ENCODE results near the gene GOLGB1.
"Not testable (repeated sequence)": the region's sequence is repeated elsewhere in the genome, so short reads cannot be mapped to it uniquely, and the experiment has no call there.

Gene GOLGB1

DNA sequence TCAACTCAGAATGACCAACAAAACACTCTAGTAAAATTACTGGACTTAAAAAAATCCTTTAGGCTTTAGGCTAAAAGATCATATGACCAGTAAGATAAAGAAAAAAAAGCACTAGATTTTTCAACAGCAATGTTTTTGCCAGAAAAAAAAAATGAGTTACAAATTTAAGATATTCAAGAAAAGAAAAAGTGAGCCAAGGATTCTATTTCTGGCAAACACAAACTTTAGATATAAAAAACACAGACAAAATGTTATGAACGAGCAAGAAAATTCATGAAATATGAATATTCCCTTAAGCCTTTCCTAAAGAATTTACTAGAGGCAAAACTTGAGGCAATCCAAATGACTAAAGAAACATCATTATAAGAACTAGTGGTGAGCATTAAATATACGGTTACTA is 8.6 kb downstream of the GOLGB1 start:
- DNase-seq (ENCODE audit: low read depth in 2 of 2): no peak

DNA sequence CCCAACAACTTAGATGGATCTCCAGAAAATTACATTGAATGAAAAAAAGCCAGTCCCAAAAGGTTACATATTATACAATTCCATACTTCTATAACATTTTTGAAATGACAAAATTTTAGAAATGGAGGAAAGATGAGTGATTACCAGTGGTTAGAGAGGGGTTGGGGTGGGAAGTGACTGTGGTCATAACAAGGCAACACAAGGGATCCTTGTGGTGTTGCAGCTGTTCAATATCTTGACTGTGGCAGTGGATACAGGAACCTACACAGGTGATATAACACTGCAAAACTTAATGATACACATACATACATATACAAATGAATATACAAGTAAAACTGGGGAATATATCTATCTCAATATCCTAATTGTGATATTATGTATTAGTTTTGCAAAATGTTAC is 9.6 kb downstream of the GOLGB1 start:
- DNase-seq (ENCODE audit: low read depth in 2 of 2): no peak

DNA sequence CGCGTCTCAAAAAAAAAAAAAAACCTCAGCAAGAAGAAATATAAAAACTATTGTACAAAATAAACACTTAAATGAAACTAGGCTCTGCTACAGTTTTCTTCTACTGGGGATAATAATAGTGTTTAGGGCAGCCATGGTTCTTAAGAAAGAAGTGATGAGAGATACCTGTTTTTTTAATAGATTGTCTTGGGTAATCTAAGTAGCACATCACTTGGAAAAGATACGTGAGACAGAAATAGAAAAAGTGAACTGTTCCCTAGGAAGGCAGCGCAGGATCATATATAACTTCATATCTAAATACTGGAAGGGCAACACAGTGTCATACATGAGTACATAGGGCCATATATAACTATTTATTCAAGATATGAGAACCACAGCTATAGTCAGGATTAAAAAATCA is 11.9 kb downstream of the GOLGB1 start:
- DNase-seq (ENCODE audit: low read depth in 2 of 2): no peak

DNA sequence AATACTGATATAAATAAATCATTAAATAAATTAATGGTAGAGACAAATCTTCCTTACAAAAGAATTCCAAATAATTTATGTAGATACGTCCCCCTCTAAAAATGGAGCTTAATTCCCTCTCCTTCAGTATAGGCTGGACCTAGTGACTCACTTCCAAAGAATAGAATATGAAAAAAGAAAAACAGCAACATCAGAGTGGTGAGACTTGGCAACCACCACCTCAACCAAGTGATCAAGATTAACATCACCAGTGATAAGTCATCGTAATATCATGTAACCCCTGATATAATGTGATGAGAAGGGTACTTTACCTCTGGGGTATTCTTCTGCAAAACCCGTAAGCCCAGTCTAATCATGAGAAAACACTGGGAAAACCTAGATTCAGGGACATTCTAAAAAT is 13.4 kb downstream of the GOLGB1 start:
- no peak for DNase-seq (ENCODE audit: low read depth in 2 of 2)

DNA sequence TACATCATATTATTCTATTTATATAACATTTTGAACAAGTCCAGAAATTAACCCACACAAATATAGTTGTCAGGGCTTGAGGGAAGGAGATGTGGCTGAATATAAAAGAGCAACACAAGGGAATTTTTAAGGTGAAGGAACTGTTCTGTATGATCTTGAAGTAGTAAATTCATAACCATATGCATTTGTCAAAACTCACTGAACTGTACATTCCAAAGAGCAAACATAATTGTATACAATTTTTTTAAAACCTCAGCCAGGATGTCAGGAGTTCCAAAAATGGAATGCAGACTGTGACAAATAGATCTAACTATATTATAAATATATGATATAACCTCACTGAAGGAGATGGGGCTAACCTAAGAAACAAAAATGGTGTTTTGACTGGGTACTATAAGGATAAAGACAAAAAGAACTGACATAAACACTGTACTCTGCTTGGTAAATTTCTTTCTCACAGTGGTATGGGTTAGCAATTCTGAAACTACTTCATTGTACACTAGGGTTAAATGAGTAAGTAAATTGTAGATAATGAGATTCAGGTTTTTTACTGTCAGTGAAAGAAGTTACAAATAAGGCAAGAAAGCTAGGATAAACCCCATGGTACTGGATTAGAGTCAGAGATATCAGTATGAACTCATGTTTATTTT is 14.4 kb downstream of the GOLGB1 start:
- DNase-seq (ENCODE audit: low read depth in 2 of 2): no peak

DNA sequence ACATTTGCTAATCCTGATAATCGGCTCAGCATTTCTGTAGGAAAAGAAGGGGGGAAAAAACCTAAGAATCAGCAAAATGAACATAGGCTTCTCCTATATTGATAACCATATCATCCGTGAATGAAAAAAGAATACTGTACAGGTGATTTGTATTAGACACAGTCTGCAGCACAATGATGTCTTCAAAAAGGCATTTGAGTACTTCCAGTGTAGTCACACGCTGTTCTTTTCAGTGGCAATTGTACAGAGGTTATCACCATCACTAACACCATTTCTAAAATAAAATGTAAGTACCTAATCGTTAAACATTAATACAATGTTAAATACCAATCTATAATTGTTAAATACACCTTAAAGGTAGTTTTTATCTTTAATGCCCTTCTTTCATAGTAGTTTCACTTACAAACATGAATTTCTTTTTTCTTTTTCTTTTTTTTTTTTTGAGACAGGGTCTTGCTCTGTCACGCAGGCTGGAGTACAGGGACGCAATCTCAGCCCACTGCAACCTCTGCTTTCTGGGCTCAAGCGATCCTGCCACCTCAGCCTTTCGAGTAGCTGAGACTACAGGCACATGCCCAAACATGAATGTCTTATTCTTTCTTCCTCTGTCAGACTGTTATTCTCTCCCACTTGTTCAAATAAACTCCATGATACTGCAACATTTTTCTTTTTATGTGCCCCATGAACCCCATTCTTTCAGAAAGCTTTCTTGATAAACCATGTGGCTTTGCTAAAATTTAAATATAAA is 18.4 kb downstream of the GOLGB1 start:
- DNase-seq (ENCODE audit: low read depth in 2 of 2): no peak

DNA sequence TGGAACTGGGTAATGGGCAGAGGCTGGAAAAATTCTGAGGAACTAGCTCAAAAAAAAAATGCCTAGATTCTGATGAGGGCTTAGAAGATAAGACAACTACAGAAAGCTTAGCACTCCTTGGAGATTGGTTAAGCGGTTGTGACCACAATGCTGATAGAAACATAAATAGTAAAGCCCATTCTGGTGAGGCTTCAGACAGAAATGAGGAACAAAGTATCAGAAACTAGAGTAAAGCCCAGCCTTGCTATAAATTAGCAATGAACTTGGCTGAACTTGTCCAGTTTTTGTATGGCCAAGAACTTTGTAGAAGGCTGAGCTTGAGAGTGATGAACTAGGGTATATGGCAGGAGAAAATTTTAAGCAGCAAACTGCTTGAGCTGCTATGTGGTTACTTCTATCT is 25.4 kb downstream of the GOLGB1 start:
- no peak for DNase-seq (ENCODE audit: low read depth in 2 of 2)

DNA sequence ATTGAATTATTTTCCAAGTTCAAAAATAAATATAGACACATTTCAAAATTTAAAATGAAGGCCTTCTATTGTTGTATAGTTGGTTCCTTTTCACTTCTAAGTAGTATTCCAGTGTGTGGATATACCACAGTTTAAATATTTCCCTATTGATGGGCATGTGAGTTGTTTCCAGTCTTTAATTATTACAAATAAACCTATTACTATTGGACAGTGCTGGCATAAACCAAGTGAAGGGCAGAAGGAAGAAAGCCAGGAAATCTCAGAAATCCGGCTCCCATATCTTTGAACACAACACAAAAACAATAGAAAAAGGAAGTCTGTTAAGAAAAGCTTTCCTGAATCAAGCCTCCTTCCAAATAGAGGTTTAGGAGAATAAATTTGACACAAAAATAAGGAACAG is 26.1 kb downstream of the GOLGB1 start:
- DNase-seq (ENCODE audit: low read depth in 2 of 2): no peak

DNA sequence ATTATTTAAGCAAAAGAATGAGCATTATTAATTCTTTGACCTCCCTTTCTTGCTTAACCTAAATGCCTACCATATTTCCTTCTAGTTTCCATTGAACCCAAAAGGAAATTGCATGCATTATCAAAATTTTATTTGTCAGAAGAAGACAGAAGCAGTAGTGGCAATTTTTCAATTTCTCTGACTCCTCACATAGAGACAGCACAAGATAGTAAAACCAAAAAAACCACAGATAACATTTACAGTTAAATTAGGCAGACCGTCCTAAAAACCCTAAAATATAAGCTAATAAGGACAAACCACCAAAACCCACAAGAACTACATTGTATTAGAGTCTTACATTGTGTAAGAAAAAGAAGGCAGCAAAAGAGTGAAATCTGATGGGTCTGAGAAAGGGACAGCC is 27.1 kb downstream of the GOLGB1 start:
- no peak for DNase-seq (ENCODE audit: low read depth in 2 of 2)

DNA sequence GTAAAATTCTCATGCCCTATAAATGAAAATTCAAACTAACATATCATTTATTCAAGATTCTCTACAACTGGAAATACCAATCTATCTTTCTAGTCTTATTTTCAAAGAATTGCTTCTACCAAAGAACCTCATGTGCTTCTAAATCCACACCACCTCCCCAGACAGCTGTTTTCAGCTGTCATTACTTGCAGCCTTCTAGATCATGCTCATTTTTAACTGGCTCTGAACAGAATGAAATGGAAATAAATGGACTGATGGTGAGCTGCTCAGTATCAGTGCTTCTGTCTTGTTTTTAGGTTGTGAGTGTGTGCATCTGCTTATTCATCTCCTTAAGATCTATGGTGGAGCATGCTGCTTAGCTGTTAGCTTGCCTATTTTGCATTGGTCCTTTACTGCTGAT is 29.4 kb downstream of the GOLGB1 start:
- DNase-seq (ENCODE audit: low read depth in 2 of 2): no peak

DNA sequence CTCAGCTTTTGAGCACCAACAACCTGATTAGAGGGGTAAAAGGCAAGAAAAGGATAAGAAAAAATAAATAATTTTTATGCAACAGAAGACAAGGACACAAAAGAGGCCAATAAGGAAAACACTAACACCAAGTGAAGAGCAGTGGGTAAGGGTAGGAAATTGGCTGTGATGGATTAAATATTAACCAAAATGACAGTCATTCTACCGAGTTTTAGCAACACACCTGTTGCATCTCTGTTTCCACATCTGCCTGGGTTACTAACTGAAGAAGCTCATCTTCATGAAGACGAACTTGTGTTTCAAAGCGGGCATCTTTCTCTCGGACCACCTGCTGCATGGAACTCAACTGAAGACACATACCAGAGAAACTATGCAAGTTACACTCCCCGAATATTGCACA is 30.1 kb downstream of the GOLGB1 start:
- no peak for DNase-seq (ENCODE audit: low read depth in 2 of 2)

DNA sequence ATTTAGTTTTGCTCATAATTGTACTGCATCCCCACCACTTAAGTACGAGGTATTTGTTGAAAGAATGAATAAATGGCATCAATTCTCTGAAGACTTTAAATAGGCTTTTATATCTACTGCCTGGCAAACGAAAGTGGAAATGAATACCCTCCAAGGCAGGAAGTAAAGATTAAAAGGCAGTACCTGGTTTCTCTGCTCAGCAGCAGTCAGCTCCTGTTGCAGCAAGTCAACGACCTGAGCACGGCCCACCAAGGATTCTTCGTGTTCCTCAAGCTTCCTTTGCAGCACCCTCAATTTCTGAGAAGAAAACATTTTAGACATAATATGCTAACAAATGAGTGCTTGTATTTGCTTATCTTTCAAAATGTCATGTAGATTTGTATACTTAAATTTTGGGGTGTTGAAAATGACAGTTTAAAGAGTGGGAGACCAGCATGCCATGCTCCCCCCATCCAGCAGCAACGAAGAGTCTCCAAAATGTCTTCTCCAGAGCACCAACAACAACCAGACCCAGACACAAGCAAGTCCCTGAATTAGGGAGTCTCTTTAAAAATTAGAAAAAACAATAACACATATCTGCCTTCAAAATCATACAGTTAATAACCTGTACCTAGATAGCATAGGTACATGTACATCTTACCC is 31.2 kb downstream of the GOLGB1 start:
- no peak for DNase-seq (ENCODE audit: low read depth in 2 of 2)

DNA sequence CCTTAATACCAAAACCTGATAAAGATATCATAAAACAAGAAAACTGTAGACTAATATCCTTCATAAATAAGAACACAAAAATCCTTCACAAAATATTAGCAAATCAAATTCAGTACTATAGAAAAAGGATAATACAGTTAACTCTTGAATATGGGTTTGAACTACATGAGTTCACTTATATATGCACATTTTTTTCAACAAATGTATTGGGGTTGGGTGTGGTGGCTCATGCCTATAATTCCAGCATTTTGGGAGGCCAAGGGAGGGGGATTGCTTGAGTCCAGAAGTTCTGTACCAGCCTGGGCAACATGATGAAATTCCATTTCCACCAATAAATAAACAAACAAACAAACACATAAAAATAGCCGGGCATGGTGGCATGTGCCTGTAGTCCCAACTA is 39.2 kb downstream of the GOLGB1 start:
- no peak for DNase-seq (ENCODE audit: low read depth in 2 of 2)

DNA sequence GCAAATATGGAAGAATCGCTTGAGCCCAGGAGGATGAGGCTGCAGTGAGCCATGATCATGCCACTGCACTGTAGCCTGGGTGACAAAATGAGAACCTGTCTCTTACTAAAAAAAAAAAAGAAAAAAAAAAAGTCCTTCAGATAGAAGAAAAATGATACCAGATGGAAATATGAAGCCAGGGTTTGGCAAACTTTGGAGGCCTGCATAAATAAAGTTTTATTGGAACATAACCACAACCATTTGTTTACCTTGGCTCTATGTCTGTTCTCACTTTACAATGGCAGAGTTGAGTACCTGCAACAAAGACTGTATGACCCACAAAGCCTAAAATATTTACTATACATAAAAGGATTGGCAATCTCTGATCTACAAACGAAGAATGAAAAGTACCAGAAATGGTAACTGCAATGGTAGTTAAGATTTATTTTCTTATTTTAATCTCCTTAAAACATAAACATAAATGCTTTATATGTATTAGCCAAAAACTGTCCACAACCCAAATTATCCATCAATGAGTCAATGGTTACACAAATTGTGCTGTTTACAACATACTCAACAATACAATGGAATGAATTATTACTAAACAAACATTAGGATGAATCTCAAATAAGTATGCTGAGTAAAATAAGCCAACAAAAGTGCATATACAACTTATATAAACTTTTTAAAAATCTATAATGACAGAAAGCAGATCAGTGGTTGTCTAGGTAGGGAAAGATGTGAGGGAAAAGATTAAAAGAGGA is 41.8 kb downstream of the GOLGB1 start:
- DNase-seq (ENCODE audit: low read depth in 2 of 2): no peak

DNA sequence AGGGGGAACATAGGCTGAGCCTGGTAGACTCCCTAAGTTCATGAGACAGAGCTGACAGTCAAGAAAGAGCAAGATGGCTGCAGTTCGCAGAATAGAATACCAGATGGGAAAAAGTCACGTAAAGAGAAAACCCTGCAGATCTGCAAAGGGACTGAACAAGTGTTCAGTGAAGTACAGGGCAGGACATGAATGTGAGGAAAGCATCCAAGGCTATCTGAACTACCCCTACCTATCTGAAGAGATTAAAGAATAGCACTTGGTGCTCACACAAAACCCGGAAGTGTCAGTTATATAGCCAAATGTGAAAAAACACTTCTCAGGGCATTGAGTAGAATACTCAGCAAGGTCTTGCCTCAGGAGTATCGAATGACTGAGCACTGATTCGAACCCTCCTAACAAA is 44.0 kb downstream of the GOLGB1 start:
- no peak for DNase-seq (ENCODE audit: low read depth in 2 of 2)

DNA sequence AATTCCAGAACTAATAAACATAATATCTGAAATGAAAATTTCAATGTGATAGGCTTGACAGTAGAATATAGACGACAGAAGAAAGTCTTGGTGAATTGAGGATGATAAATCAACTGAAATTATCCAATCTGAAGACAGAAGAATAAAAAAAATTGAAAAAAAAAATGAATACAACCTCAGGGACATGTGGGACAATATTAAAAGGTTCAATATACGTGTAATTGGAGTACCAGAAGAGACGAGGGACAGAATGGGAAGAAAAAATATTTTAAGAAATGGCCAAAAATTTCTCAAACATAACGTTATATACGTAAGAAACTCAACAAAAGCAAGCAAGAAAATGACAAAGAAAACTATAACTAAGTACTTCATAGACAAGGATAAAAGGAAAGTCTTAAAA is 45.6 kb downstream of the GOLGB1 start:
- DNase-seq (ENCODE audit: low read depth in 2 of 2): no peak

DNA sequence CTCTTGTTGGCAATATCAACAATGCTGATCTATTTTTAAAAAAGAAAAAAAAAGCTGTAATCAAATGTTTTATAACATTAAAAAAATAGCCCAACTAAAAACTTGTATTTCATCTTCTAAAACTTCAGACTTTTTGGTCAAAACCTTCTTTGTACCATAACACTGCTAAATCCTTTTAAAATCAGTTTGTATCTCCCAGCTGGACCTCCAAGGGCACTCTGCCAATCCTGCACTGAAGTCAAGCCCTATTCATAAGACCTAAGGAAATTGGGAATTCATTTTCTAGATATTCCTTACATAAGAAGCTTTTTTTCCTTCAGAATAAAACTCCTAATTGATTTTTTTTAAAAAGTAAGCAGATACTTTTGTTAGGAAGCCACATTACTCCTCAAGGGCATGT is 50.6 kb downstream of the GOLGB1 start:
- no peak for DNase-seq (ENCODE audit: low read depth in 2 of 2)

DNA sequence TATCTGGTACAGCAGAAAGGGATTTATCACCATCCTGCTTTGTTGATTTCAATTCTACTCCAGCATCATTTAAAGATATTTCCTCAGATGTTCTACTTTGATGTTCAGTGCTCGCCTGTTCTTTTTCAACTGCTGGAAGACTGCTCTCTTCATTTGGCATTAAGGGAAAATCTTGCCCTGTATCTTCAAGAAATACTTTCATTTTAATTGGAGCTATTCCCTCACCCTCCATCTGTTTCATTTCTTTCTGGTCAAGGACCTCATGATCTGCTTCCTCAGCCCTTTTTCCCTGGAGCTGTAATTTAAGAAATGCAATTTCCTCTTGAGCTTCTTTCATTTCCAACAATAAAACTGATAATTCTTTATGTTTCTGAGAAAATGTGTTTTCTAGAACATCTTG is 51.1 kb downstream of the GOLGB1 start:
- DNase-seq (ENCODE audit: low read depth in 2 of 2): no peak

DNA sequence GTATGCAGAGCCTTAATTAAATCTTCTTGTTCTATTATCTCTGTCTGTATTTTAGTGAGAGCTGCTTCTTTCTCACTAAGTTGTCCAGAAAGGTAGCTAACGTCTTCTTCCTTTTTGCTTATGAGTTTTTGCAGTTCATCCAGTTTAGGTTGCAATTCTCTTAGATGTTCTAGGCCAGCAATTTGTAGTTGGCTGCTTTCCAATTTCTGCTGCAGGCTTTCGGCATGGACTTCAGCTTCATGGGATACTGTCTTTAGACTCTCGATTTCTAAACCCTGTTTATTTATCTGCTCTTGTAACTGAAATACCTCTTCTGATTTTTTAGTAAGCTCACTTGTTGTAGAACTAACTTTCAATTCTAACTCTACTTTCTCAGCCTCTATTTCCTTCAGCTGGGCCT is 53.4 kb downstream of the GOLGB1 start:
- DNase-seq (ENCODE audit: low read depth in 2 of 2): no peak

DNA sequence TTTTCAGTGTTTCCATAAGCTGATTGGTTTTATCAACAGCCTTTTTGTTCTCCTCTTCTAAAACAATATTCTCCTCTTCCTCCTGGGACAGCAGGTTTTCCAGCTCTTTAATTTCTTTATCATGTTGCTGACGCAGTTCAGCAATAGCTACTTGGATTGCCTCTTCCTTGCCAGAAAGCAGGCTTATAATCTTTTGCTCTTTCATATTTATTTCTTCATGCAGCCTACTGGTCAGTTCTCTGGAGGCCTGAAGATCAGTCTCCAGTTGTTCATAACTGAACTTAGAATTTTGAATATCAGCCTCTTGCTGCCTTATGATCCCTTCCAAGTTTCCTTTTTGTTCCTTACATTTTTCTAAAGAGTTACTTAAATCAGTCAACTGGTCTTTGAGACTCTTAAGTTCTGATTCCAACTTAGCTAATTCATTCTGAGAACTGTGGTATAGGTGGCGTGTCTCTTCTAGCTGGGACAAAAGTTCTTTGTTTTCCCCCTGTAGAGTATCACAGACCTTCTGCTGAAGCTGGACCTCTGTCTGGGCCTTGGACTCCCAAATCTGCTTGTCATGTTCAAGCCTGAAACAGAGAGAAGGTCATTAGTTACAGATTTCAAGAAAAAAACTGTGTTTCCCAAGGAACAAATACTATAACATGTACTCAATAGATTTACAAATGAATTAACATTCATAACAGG is 57.4 kb downstream of the GOLGB1 start:
- DNase-seq (ENCODE audit: low read depth in 2 of 2): no peak

DNA sequence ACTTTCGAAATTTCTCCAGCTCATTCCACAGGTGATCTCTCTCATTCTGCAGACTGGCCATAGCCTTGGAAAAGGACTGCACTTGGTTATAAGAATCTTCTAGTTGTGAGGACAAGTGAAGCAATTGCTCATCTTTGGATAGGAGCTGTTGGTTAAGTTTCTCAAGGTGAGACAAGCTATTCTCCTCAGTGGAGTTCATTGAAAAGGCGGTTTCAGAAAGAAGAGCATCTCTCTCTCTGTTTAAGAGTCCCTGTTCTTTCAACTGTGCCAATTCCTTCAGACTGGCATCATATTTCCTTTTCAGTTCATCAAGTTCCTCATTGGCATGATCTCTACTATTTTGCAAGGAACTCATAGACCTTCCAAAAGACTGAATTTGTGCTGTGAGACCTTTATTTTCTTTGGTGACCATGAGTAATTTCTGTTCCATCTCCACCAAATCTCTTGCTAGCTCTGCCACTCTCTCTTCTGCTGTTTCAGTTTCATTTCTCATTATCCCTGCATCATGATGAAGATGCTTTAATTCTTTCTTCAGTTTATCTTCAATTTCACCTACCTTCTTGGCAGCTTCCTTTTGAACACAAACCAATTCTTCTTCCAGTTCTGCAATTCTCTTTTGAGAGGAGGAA is 58.6 kb downstream of the GOLGB1 start:
- no peak for DNase-seq (ENCODE audit: low read depth in 2 of 2)

DNA sequence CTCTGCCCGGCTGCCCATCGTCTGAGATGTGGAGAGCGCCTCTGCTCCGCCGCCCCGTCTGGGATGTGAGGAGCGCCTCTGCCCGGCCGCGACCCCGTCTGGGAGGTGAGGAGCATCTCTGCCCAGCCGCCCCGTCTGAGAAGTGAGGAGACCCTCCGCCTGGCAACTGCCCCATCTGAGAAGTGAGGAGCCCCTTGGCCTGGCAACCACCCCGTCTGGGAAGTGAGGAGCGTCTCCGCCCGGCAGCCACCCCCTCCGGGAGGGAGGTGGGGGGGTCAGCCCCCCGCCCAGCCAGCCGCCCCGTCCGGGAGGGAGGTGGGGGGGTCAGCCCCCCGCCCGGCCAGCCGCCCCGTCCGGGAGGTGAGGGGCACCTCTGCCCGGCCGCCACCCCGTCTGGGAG is 60.8 kb downstream of the GOLGB1 start:
- DNase-seq (ENCODE audit: low read depth in 2 of 2): not testable (repeated sequence)

Data from stimulated activated CD4-positive, alpha-beta T cell treated with anti-CD3 and anti-CD28 coated beads, Interleukin-1b, Interleukin-23, amount 100 ng/mL, for 1 hour (primary cell).